ENCODE results near the gene GPR6.

GPR6 gene

DNA sequence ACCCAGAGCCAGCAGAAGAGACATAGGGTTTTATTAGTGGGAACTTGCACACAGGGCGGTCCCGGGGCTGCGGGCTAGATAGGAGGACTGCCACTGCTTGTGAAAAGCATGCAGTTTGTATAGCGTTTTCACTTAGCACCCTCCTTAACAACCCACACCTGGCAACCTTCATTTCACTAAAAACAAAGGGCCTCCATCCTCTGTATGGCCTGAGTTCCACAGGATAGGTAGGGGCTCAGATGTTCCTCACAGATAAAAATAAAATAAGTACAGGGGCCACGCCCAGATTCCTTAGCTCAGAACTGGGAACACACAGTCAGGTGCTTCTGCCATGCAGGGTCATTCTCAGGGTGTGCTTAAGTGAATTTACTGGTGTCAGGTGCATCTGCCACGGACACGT, 39.8 kb downstream of the GPR6 start:
- no peaks in the 10 kb centered on the region for H3K9me3 ChIP-seq (ENCODE audit: low read depth, low read length)
- no peak overlapping the region for H3K4me3 ChIP-seq
- H3K27ac ChIP-seq: no peak overlapping the region
- no peak overlapping the region for H3K9ac ChIP-seq (ENCODE audit: insufficient read length)
- no peaks in the 10 kb centered on the region for H3K36me3 ChIP-seq (ENCODE audit: insufficient read depth, low read length)
- DNase-seq (ENCODE audit: low read depth, low spot score): no peak
- TF ChIP-seq FOXP2 (optimal IDR thresholded peaks at IDR 0.05; ENCODE audit: control extremely low read depth, extremely low read length, insufficient read depth) (no peak), EZH2 (IDR thresholded peaks at IDR 0.05) (no peak), POLR2AphosphoS5 (IDR thresholded peaks at IDR 0.05; ENCODE audit: borderline replicate concordance, low read depth, low read length) (no peak)

DNA sequence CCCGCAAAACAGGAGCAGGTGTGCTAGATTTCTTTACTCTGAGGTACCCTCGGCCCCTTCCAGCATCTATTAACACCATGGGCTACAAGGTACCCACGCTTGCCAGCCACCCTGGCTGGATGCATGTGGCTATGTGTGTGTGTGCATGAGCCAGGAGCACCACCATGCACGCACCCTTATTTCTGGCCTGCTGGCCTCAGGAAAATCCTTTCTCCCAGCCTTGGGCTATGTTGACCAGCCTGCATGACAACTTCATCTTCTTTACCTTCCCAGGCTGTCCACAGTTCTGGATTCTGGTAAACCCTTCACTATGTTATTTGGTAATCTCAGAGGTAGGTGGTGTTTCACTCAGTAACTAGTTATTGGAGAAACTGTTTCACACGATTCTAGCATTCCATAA, 40.4 kb downstream of the GPR6 start:
- H3K9me3 ChIP-seq (ENCODE audit: low read depth, low read length): no peaks in the 10 kb centered on the region
- no peak overlapping the region for H3K4me3 ChIP-seq
- no peak for DNase-seq (ENCODE audit: low read depth, low spot score)
- no peak overlapping the region for H3K27ac ChIP-seq
- no peak overlapping the region for H3K9ac ChIP-seq (ENCODE audit: insufficient read length)
- TF ChIP-seq FOXP2 (optimal IDR thresholded peaks at IDR 0.05; ENCODE audit: control extremely low read depth, extremely low read length, insufficient read depth) (no peak), POLR2AphosphoS5 (IDR thresholded peaks at IDR 0.05; ENCODE audit: borderline replicate concordance, low read depth, low read length) (no peak), EZH2 (IDR thresholded peaks at IDR 0.05) (no peak)
- no peaks in the 10 kb centered on the region for H3K36me3 ChIP-seq (ENCODE audit: insufficient read depth, low read length)

DNA sequence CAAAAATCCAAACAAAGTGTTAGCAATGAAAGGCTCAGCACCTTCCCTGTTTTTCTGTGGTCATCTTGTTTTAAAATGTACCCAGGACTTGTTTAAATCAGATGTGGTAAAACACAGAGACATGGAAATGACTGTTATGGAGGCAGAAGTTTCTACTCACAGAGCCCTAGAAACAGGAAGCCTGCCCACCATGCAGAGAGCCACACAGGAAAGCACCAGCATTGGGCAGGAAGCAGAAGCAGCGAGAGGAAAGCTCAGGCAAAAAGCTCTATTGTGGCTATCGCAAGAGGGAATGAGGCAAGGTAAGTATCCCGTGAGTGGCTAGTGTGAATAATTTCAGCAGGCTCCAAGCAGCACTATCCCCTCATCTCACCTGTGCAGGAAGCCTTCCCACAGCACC, 42.8 kb downstream of the GPR6 start:
- H3K9me3 ChIP-seq (ENCODE audit: low read depth, low read length): no peaks in the 10 kb centered on the region; the same call in 1 of the 2 replicates
- H3K4me3 ChIP-seq: no peak overlapping the region
- no peaks in the 10 kb centered on the region for H3K36me3 ChIP-seq (ENCODE audit: insufficient read depth, low read length)
- DNase-seq (ENCODE audit: low read depth, low spot score): no peak
- H3K27ac ChIP-seq: no peak overlapping the region
- no peak overlapping the region for H3K9ac ChIP-seq (ENCODE audit: insufficient read length)
- TF ChIP-seq FOXP2 (optimal IDR thresholded peaks at IDR 0.05; ENCODE audit: control extremely low read depth, extremely low read length, insufficient read depth) (no peak), POLR2AphosphoS5 (IDR thresholded peaks at IDR 0.05; ENCODE audit: borderline replicate concordance, low read depth, low read length) (no peak), EZH2 (IDR thresholded peaks at IDR 0.05) (no peak)

DNA sequence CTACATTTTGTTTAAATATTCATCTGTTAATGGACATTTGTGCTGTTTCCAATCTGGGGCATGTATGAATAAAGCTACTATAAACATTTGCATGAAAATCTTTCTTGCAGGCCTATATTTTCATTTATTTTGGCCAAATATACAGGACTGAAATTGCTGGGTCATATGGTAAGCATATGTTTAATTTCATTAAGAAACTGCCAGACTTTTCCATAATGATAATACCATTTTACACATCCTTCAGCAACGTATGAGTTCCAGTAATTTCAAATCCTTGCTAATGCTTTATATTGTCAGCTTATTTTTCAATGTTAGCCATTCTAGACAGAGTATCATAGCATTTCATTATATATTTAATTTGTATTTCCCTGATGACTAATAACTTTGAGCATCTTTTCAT, 51.0 kb downstream of the GPR6 start:
- H3K36me3 ChIP-seq (ENCODE audit: insufficient read depth, low read length): no peaks in the 10 kb centered on the region
- DNase-seq (ENCODE audit: low read depth, low spot score): no peak
- H3K27ac ChIP-seq: no peak overlapping the region
- no peak overlapping the region for H3K9ac ChIP-seq (ENCODE audit: insufficient read length)
- H3K4me3 ChIP-seq: no peak overlapping the region
- TF ChIP-seq EZH2 (IDR thresholded peaks at IDR 0.05) (no peak), POLR2AphosphoS5 (IDR thresholded peaks at IDR 0.05; ENCODE audit: borderline replicate concordance, low read depth, low read length) (no peak), FOXP2 (optimal IDR thresholded peaks at IDR 0.05; ENCODE audit: control extremely low read depth, extremely low read length, insufficient read depth) (no peak)
- no peaks in the 10 kb centered on the region; the same call in 1 of the 2 replicates for H3K9me3 ChIP-seq (ENCODE audit: low read depth, low read length)
